ENCODE data around the gene SCML1. TPM values are rescaled to one million over a fixed set of nuclear protein-coding genes. Genes with fewer than 3 reads are reported as not detected.
A peak's percentile ranks its signal among the peaks of the same experiment; 100 is the strongest.

SCML1 gene
- total and polyA plus RNA-seq, 2 of the 8 experiments (the other 6 are each of a cell fraction or from before 2014, with no cell fraction given): 2.2 to 2.5 TPM

- Histone ChIP-seq H3K9ac (replicated peaks in 1 of 4; ENCODE audit: extremely low read depth in 1 of 4, low read depth in 3 of 4, low read length in 3 of 4) (no peak overlapping the region), H3K4me1 (replicated peaks in 1 of 4; ENCODE audit: control insufficient read depth in 3 of 4, insufficient read depth in 4 of 4, low read length in 3 of 4) (peaks cover 0 to 3% (median 0%) of the 10 kb centered on the region in 4 experiments; a peak in 1 of 7 replicates), H3K4me3 (ENCODE audit: extremely low read depth in 1 of 4, insufficient read depth in 2 of 4, low read depth in 3 of 4, low read length in 4 of 4) (no peak overlapping the region), H4K91ac (replicated peaks; ENCODE audit: insufficient read length, low read length) (no peak overlapping the region), H3K56ac (replicated peaks; ENCODE audit: insufficient read length, low read depth, low read length) (no peak overlapping the region), H4K8ac (ENCODE audit: extremely low read depth, insufficient read depth, low read length) (no peak overlapping the region), H3K27ac (ENCODE audit: low read depth, low read length) (no peak overlapping the region), H2AK5ac (ENCODE audit: low read depth, low read length) (no peak overlapping the region), H3K23me2 (ENCODE audit: low read depth, low read length) (no peaks in the 10 kb centered on the region), H3K14ac (ENCODE audit: insufficient read length) (no peak overlapping the region), H3K79me2 (ENCODE audit: control insufficient read depth in 1 of 2, insufficient read depth in 2 of 2, low read length in 2 of 2) (no peaks in the 10 kb centered on the region), H2BK12ac (ENCODE audit: low read depth, low read length) (no peak overlapping the region), H2BK5ac (ENCODE audit: low read depth, low read length) (no peak overlapping the region), H3K27me3 (replicated peaks in 1 of 4; ENCODE audit: control insufficient read depth in 3 of 4, extremely low read depth in 1 of 4, insufficient read depth in 3 of 4, low read length in 3 of 4) (no peaks in the 10 kb centered on the region), H2AFZ (ENCODE audit: low read length) (no peak overlapping the region), H3K79me1 (ENCODE audit: low read depth, low read length) (no peaks in the 10 kb centered on the region), H4K20me1 (replicated peaks in 1 of 2; ENCODE audit: control insufficient read depth in 1 of 2, insufficient read depth in 2 of 2, low read length in 2 of 2) (no peaks in the 10 kb centered on the region), H4K5ac (ENCODE audit: insufficient read length, low read depth, low read length) (no peak overlapping the region), H2BK120ac (replicated peaks; ENCODE audit: low read depth, low read length) (no peak overlapping the region), H3K18ac (ENCODE audit: extremely low read depth, low read length) (no peak overlapping the region; the same call in 1 of the 2 replicates), H2BK20ac (ENCODE audit: low read length) (no peak overlapping the region), H3K36me3 (ENCODE audit: control insufficient read depth in 2 of 4, insufficient read depth in 4 of 4, low read length in 3 of 4) (no peaks in the 10 kb centered on the region), H3K4ac (replicated peaks; ENCODE audit: insufficient read length, low read depth, low read length) (no peak overlapping the region), H3K23ac (ENCODE audit: insufficient read length) (no peak overlapping the region), H3K4me2 (ENCODE audit: insufficient read depth in 1 of 2, low read depth in 2 of 2, low read length in 2 of 2) (no peak overlapping the region), H2BK15ac (ENCODE audit: low read length) (no peak overlapping the region), H3K9me3 (ENCODE audit: insufficient read depth in 2 of 2, low read depth in 1 of 2, low read length in 1 of 2) (peaks cover 0 to 3% of the 10 kb centered on the region in 2 experiments; a peak in 1 of 4 replicates)
- peak; percentile 72; the same call in 1 of the 2 replicates for TF ChIP-seq TEAD4 (IDR thresholded peaks at IDR 0.05; ENCODE audit: low read depth, low read length)
- TF ChIP-seq, protein P1, sequence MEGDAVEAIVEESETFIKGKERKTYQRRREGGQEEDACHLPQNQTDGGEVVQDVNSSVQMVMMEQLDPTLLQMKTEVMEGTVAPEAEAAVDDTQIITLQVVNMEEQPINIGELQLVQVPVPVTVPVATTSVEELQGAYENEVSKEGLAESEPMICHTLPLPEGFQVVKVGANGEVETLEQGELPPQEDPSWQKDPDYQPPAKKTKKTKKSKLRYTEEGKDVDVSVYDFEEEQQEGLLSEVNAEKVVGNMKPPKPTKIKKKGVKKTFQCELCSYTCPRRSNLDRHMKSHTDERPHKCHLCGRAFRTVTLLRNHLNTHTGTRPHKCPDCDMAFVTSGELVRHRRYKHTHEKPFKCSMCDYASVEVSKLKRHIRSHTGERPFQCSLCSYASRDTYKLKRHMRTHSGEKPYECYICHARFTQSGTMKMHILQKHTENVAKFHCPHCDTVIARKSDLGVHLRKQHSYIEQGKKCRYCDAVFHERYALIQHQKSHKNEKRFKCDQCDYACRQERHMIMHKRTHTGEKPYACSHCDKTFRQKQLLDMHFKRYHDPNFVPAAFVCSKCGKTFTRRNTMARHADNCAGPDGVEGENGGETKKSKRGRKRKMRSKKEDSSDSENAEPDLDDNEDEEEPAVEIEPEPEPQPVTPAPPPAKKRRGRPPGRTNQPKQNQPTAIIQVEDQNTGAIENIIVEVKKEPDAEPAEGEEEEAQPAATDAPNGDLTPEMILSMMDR (IDR thresholded peaks at IDR 0.05; ENCODE audit: control extremely low read depth in 1 of 3, insufficient read depth in 1 of 3, low read depth in 1 of 3, low read length in 3 of 3): peak; percentile 64 to 76 (median 70)
- TF ChIP-seq CBX8 (IDR thresholded peaks at IDR 0.05; ENCODE audit: borderline replicate concordance, low read depth, low read length): no peak
- TF ChIP-seq RAD21 (IDR thresholded peaks at IDR 0.05 in 1 of 2, conservative IDR thresholded peaks at IDR 0.05 in 1 of 2; ENCODE audit: low read depth in 2 of 2, low read length in 2 of 2): peak; percentile 72 to 76
- no peak for TF ChIP-seq BRCA1 (IDR thresholded peaks at IDR 0.05; ENCODE audit: low read depth, low read length)
- POLR2A ChIA-PET (ENCODE audit: partially characterized antibody): no interaction called here
- FAIRE-seq (no peak), DNase-seq (ENCODE audit: low read depth in 1 of 2, low spot score in 2 of 2) (peak; percentile 19 to 55)
- CTCF ChIA-PET (ENCODE audit: partially characterized antibody): interaction anchor here (0.9 to 2.4 kb wide), 17 partner anchors 9 to 456 kb away, joined by 3 to 11 read pairs (median 4); no protein-coding TSS in a partner anchor
- WGBS, 2 experiments (ENCODE audit: extremely low coverage in 1 of 2, insufficient coverage in 1 of 2, insufficient read length in 1 of 2, insufficient replicate concordance in 2 of 2, low coverage in 1 of 2, low lambda C conversion rate in 2 of 2, missing lambda C conversion rate in 1 of 2): 6% methylated on average over 4 of the region's 4 CpGs; no CpG with 5 or more reads in 1 of the 2 experiments
These were observed 51.1 kb downstream of the SCML1 start for GRCh38 chrX:17788439-17788838.
